Germinal center (tissue), 1 donor: ENCODE results near the gene CENPX.

Experiments
- DNase-seq: peaks from one replicate; pipeline ENCODE4 v3.0.0; 2012; ENCODE audit warnings: mixed read lengths, low spot score

Gene CENPX

GRCh38 chr17:82012261-82012639 lies 10.4 kb downstream of the CENPX start:
- DNase-seq: no peak

GRCh38 chr17:82011617-82012187 lies 11.0 kb downstream of the CENPX start:
- DNase-seq: no peak

- no peak for DNase-seq
Measured at GRCh38 chr17:82010575-82011525, 11.8 kb downstream of the CENPX start.

GRCh38 chr17:82009413-82009812 lies 13.3 kb downstream of the CENPX start:
- DNase-seq: no peak

- DNase-seq: no peak
Measured at GRCh38 chr17:82008941-82009405, 13.7 kb downstream of the CENPX start.

GRCh38 chr17:82008258-82008940 lies 14.3 kb downstream of the CENPX start:
- no peak for DNase-seq

- DNase-seq: no peak
Measured at GRCh38 chr17:82007495-82008257, 15.0 kb downstream of the CENPX start.

- DNase-seq: no peak
Measured at GRCh38 chr17:82007228-82007494, 15.5 kb downstream of the CENPX start.

- DNase-seq: no peak
Measured at GRCh38 chr17:82006468-82007227, 16.0 kb downstream of the CENPX start.

- no peak for DNase-seq
Measured at GRCh38 chr17:82005701-82006348, 16.9 kb downstream of the CENPX start.

- DNase-seq: no peak
Measured at GRCh38 chr17:82004517-82005455, 17.9 kb downstream of the CENPX start.

- DNase-seq: no peak
Measured at GRCh38 chr17:82003411-82004381, 19.0 kb downstream of the CENPX start.

GRCh38 chr17:82001571-82002056 lies 21.1 kb downstream of the CENPX start:
- no peak for DNase-seq

- DNase-seq: no peak
Measured at GRCh38 chr17:82000803-82001570, 21.7 kb downstream of the CENPX start.

GRCh38 chr17:81999976-82000802 lies 22.5 kb downstream of the CENPX start:
- DNase-seq: no peak

- DNase-seq: no peak
Measured at GRCh38 chr17:81999587-81999975, 23.1 kb downstream of the CENPX start.
